Transverse colon (tissue), 4 donors: ENCODE results near the gene DNAH3.

Source experiments
- EP300 ChIP-seq: sonication (generic); formaldehyde crosslinking; IDR thresholded peaks from one replicate; pipeline ENCODE4 v1.6.1; 2017; ENCODE audit warnings: antibody characterized with exemption, low read depth
- POLR2A ChIP-seq: fragments of 450-650 bp; IDR thresholded peaks from one replicate; pipeline ENCODE4 v1.6.1; 2016; ENCODE audit warnings: antibody characterized with exemption, mild to moderate bottlenecking, moderate library complexity
- POLR2AphosphoS5 ChIP-seq, 3 donors: sonication (generic); formaldehyde crosslinking; IDR thresholded peaks; one replicate each; pipeline ENCODE4 v1.6.1; 2016; ENCODE audit warnings: antibody characterized with exemption in 3 of 3
- TF ChIP-seq, protein P1 (sequence below), 5 experiments: fragments of 200-600 bp in 3 of 5; fragments of 450-650 bp in 2 of 5; sonication (generic) in 3 of 5; IDR thresholded peaks; 1 replicate in 2 of 5; 2 replicates in 3 of 5; pipeline ENCODE4 v1.5.1; 2016 to 2017; ENCODE audit warnings: antibody characterized with exemption in 5 of 5, inconsistent platforms in 3 of 5, mild to moderate bottlenecking in 2 of 5, moderate library complexity in 1 of 5

DNA sequence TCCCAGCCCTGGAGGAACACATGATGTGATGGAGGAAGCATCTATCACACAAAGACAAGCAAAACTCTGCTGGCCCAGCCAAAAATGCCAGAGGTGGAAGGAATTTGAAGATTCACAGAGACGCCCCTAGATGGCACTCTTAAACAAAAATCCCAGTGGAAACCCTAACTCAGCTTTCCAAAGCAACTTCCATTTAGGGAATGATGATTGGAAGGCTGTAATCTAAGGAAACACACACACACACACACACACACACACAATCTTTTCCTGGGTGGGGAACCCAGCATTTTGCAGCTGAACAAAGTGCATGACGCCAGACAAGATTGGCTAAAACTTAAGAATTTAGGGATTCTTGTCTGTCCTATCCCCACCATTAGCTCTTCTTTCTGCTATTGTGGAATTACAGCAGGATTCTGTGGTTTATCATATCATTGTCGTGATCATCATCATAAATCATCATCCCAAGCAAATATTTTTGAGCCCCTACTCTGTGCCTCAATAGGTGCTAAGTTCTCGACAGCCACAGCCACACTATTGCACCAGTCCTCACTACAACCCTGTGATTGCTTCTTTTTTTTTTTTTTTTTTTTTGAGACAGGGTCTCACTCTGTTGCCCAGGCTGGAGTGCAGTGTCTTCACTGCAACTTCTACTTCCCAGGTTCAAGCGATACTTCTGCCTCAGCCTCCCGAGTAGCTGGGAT, 6.3 kb upstream of the DNAH3 start:
- TF ChIP-seq POLR2AphosphoS5 (IDR thresholded peaks at IDR 0.05) (no peak), POLR2A (no peak), EP300 (no peak)
- TF ChIP-seq, protein P1, sequence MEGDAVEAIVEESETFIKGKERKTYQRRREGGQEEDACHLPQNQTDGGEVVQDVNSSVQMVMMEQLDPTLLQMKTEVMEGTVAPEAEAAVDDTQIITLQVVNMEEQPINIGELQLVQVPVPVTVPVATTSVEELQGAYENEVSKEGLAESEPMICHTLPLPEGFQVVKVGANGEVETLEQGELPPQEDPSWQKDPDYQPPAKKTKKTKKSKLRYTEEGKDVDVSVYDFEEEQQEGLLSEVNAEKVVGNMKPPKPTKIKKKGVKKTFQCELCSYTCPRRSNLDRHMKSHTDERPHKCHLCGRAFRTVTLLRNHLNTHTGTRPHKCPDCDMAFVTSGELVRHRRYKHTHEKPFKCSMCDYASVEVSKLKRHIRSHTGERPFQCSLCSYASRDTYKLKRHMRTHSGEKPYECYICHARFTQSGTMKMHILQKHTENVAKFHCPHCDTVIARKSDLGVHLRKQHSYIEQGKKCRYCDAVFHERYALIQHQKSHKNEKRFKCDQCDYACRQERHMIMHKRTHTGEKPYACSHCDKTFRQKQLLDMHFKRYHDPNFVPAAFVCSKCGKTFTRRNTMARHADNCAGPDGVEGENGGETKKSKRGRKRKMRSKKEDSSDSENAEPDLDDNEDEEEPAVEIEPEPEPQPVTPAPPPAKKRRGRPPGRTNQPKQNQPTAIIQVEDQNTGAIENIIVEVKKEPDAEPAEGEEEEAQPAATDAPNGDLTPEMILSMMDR (IDR thresholded peaks at IDR 0.05): peak; percentile 50 to 68 (median 56)
